Vagina (tissue), 2 donors: ENCODE measurements around the gene DSG1.

Experiments
- CTCF ChIP-seq, 3 experiments: fragments of 450-650 bp in 2 of 3; fragments of 200-600 bp in 1 of 3; sonication (generic) in 1 of 3; IDR thresholded peaks; one replicate each; pipeline ENCODE4 v1.5.1; 2017 to 2019; ENCODE audit warnings: antibody characterized with exemption in 3 of 3, mild to moderate bottlenecking in 2 of 3, moderate library complexity in 2 of 3
- POLR2AphosphoS5 ChIP-seq, 2 donors: sonication (generic); formaldehyde crosslinking; IDR thresholded peaks; one replicate each; pipeline ENCODE4 v1.9.0; 2017; ENCODE audit warnings: antibody characterized with exemption in 2 of 2, mild to moderate bottlenecking in 2 of 2, low read depth in 1 of 2; ENCODE audit not compliant: insufficient read depth in 1 of 2

- TF ChIP-seq CTCF (IDR thresholded peaks at IDR 0.05) (no peak), POLR2AphosphoS5 (IDR thresholded peaks at IDR 0.05; ENCODE audit: insufficient read depth in 1 of 2, low read depth in 1 of 2) (no peak)
These were observed 85.4 kb downstream of the DSG1 start for GRCh38 chr18:31403409-31403808.
